ENCODE data around the gene FGF14. TPM values are rescaled to one million over a fixed set of nuclear protein-coding genes. Genes with fewer than 3 reads are reported as not detected.

FGF14 gene
- total RNA-seq, 1 donor from 2014 or later, result 2.0 TPM

GRCh38 chr13:102299366-102299765 lies 102.5 kb downstream of the FGF14 start:
- Histone ChIP-seq H3K4me3 (no peak overlapping the region), H3K9me3 (no peaks in the 10 kb centered on the region), H3K27ac (no peak overlapping the region), H3K36me3 (no peaks in the 10 kb centered on the region), H3K4me1 (peaks cover 5% of the 10 kb centered on the region), H3K27me3 (no peaks in the 10 kb centered on the region)
- no peak for ATAC-seq
- TF ChIP-seq, protein P1, sequence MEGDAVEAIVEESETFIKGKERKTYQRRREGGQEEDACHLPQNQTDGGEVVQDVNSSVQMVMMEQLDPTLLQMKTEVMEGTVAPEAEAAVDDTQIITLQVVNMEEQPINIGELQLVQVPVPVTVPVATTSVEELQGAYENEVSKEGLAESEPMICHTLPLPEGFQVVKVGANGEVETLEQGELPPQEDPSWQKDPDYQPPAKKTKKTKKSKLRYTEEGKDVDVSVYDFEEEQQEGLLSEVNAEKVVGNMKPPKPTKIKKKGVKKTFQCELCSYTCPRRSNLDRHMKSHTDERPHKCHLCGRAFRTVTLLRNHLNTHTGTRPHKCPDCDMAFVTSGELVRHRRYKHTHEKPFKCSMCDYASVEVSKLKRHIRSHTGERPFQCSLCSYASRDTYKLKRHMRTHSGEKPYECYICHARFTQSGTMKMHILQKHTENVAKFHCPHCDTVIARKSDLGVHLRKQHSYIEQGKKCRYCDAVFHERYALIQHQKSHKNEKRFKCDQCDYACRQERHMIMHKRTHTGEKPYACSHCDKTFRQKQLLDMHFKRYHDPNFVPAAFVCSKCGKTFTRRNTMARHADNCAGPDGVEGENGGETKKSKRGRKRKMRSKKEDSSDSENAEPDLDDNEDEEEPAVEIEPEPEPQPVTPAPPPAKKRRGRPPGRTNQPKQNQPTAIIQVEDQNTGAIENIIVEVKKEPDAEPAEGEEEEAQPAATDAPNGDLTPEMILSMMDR (IDR thresholded peaks at IDR 0.05), result no peak
- DNase-seq, result no peak
- intact Hi-C loops (cut with DNase I), result no loop called here

DNA sequence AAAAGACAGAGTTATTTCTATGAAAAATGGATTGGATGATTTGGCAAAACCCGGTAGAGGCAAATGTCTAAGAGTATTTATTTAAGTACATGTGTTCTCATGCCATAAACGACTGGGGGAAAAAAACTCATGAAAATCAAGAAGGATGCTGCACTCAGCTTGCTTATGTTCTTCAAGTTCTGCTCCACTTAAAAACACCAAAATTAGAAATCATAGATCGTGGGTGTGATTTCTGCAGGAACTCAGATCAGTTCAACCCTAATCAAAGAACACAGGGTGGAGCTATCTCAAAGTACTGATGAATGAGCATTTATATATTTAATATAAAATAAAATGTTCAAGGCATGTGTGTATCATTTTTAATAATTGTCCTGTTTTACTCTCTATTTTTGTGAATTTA lies 103.8 kb downstream of the FGF14 start:
- Histone ChIP-seq H3K9me3 (no peaks in the 10 kb centered on the region), H3K4me3 (no peak overlapping the region), H3K27me3 (no peaks in the 10 kb centered on the region), H3K36me3 (no peaks in the 10 kb centered on the region), H3K4me1 (peaks cover 12% of the 10 kb centered on the region), H3K27ac (no peak overlapping the region)
- DNase-seq, result no peak
- intact Hi-C loops (cut with DNase I), result no loop called here
- no peak for ATAC-seq
- TF ChIP-seq, protein P1 (IDR thresholded peaks at IDR 0.05), result no peak

- no peaks in the 10 kb centered on the region for H3K27me3 ChIP-seq
- H3K27ac ChIP-seq, result peak overlapping the region; percentile 40
- intact Hi-C loops (cut with DNase I), result no loop called here
- peaks cover 12% of the 10 kb centered on the region for H3K4me1 ChIP-seq
- TF ChIP-seq, protein P1 (IDR thresholded peaks at IDR 0.05), result no peak
- H3K4me3 ChIP-seq, result no peak overlapping the region
- no peaks in the 10 kb centered on the region for H3K36me3 ChIP-seq
- DNase-seq (no peak), ATAC-seq (no peak)
- no peaks in the 10 kb centered on the region for H3K9me3 ChIP-seq
Measured at GRCh38 chr13:102295316-102296048, 106.4 kb downstream of the FGF14 start.

DNA sequence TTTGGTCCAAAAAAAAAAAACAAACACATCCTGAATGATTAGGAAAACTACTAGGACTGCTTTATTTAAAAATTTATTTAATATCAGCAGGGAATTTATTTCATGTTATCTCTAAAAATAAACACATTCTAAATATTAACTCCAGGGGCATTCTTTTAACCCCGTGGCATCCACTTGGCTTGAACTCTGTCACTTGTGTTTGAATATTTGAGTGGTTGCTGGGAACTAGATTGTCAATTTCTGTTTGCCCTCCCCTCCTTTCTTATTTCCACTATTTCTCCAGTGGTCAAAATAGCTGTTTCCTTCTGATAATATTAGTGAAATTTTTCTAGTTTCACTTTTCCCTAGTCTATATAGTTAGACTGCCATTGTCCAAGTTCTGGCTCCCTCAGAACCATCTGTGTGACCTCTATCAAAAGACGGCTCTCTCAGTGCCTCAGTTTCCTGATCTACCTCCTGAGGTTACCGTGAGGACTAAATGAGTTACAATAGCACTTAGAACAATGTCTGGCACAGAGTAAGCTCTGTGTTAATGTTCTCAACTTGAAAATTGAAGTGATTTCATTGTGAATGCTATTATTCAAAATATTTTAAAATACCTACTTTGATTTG lies 107.3 kb downstream of the FGF14 start:
- no peak overlapping the region for H3K4me3 ChIP-seq
- no peaks in the 10 kb centered on the region for H3K27me3 ChIP-seq
- peaks cover 12% of the 10 kb centered on the region for H3K4me1 ChIP-seq
- TF ChIP-seq, protein P1 (IDR thresholded peaks at IDR 0.05), result no peak
- no peaks in the 10 kb centered on the region for H3K9me3 ChIP-seq
- no peaks in the 10 kb centered on the region for H3K36me3 ChIP-seq
- no peak for ATAC-seq
- peak overlapping the region; percentile 40 for H3K27ac ChIP-seq
- intact Hi-C loops (cut with DNase I), result no loop called here
- DNase-seq, result no peak

DNA sequence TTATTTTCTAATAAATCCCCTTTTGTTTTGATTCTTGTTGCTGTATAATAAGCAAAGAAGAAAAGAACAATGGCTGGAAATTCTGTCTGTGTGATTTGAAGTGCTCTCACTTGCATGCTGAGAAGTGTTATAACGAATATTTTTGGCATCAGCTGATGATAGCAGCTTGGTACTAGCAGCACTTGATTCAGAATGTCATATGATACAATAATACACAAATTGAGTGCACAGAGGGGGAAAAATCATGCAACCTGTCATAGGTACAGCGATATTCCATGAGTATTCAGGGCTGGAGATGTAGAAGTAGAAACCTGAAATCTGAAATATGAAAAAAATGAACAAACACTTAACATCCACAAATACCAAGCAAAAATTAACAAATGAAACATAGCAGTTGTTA lies 108.1 kb downstream of the FGF14 start:
- TF ChIP-seq, protein P1 (IDR thresholded peaks at IDR 0.05), result no peak
- H3K27ac ChIP-seq, result no peak overlapping the region
- H3K27me3 ChIP-seq, result no peaks in the 10 kb centered on the region
- peak; percentile 43 for ATAC-seq
- intact Hi-C loops (cut with DNase I), result no loop called here
- no peaks in the 10 kb centered on the region for H3K36me3 ChIP-seq
- peaks cover 12% of the 10 kb centered on the region for H3K4me1 ChIP-seq
- H3K9me3 ChIP-seq, result no peaks in the 10 kb centered on the region
- H3K4me3 ChIP-seq, result no peak overlapping the region
- DNase-seq, result no peak
